Stimulated activated CD8-positive, alpha-beta memory T cell treated with anti-CD3 and anti-CD28 coated beads, Interleukin-15, amount 100 ng/mL, for 24 hours (primary cell): ENCODE measurements around the gene KRTAP22-2.

ENCODE experiments used
- DNase-seq: peaks from one replicate; pipeline ENCODE4 v3.0.0-alpha.2; 2020; ENCODE audit warnings: low read depth

KRTAP22-2 gene

DNA sequence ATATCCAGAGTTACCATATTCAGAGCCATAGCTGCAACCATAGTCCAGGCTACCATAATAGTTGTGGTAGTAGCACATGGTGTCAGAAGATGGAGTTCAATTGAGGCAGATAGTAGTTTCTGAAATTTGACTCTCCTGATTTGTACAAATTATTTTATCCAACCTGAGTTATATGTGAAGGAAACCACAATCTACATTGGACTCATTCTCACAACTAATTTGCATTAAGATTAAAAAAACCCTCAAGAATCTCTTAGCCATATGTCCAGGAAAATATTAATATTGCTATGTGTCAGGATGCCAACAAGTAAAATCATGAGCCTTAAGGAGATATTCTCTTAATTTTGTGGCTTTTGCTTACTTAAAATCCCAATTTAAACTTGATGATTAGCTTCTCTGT, at the start of gene KRTAP22-2:
TSS of gene KRTAP22-2 (minus strand) at position 101 of the 400 bp plus-strand sequence.
- DNase-seq, result no peak

- no peak for DNase-seq
These were observed 48.5 kb upstream of the KRTAP22-2 start for GRCh38 chr21:30638686-30639085.

- no peak for DNase-seq
These were observed 44.7 kb upstream of the KRTAP22-2 start, which contains the start of gene KRTAP20-2 for GRCh38 chr21:30634906-30635305. Gene KRTAP20-2, plus strand, starts transcription at chr21:30635206. Its CDS starts 58 bp downstream, at chr21:30635264.

DNA sequence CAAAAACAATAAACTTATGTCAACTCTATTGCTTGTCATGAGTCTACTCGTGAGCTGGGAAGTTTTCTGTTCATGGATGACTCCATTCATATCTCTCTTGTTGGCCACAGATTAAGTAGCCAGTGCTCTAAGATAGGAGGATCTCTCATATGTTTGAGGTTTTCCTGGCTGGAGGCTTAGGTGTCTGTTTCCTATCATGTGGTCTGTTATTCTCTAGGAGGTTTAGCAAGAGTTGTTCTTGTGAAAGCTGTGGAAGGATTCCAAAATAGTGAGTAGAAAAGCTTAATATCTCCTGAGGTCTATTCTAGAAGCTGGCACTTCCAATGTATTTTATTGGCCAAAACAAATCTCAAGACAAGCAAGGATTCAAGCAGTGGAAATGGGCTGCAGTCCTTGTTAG, 39.0 kb upstream of the KRTAP22-2 start:
- no peak for DNase-seq

DNA sequence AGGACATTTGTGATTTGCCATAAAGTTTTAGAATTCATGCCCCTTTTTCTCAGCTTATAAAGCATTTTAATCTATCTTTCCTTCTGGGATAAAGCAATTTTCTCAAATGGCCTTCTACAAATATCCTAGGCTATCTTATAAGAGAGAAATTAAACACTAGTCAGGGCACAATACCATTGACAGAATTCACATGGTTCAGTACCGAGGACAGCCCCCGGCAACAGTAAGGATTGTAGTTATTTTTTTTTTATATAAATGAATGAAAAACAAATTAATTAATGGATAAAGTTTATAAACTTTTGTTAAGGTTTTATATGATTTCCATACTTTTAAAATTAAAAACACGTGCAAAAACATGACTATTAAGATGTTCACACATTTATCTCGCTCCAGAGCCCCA, 37.9 kb upstream of the KRTAP22-2 start:
- DNase-seq, result no peak

- DNase-seq, result no peak
These were observed 35.4 kb upstream of the KRTAP22-2 start for GRCh38 chr21:30625449-30626165.

- DNase-seq, result no peak
These were observed 33.2 kb upstream of the KRTAP22-2 start for GRCh38 chr21:30623362-30623761.

GRCh38 chr21:30620522-30620921, 30.3 kb upstream of the KRTAP22-2 start, which contains the start of gene KRTAP20-4:
Gene KRTAP20-4, plus strand, starts transcription at chr21:30620627.
- no peak for DNase-seq

GRCh38 chr21:30620080-30620479, 29.9 kb upstream of the KRTAP22-2 start:
- DNase-seq, result no peak

- DNase-seq, result no peak
These were observed 25.9 kb upstream of the KRTAP22-2 start, which contains the start of gene KRTAP20-1 for GRCh38 chr21:30616125-30616524. Gene KRTAP20-1, plus strand, starts transcription at chr21:30616425. Its CDS starts 30 bp downstream, at chr21:30616455.

DNA sequence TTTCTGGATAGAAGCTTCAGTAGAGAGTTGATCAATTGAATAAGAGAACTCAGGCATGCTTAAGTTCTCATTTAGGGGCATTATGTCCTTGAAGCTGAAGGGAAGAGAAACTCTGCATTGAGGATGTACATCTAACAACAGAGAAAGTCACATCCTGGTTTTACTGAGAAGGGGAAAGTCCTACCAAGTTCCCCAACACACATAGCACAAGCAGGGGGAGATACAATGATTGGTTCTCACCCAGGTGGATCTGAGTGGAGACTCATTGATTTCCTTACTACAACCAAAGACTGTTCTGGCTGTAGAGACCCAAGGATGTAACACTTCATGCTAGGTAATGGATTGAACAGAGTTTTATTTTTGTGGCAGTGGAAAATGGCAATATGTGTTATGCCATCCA, 25.0 kb upstream of the KRTAP22-2 start:
- DNase-seq, result no peak

DNA sequence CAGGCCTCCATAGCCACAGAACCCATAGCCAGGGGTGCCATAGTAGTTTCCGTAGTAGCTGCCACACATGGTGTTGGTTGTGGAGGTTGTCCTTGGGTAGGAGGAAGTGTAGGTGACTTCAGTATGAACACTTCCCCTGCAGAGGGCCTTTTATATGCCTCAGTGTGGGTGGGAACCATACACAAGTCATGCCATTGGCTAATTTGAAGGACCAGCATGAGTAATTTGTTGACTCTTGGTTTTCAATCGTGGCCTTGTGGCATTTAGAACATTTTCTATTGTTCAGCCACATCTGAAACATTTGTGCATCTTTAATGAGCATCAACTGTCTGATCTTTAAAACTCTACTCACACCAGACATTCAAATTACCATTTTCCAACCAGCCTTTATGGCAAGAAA, 23.6 kb upstream of the KRTAP22-2 start, which contains the start of gene KRTAP6-1:
TSS of gene KRTAP6-1 (minus strand) at position 95 of the 400 bp plus-strand sequence. CDS start at position 69, 26 bp downstream.
- no peak for DNase-seq

DNA sequence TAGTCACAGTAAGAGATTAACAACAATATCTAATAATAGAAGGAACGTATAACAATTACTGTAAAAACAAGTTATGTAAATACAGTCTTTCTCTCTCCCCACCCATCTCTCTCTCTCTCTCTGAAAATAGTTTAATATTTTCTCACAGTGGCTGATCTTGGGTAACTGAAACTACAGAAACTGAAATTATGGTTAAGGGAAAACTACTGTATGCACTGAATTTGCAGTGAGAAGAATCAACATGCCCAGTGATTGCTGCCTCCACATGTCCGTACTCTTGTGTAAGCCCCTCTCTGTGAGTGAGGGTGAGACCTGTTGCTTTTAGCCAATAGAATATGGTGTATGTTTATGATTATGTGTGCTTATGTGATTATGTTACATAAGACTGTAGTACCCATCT, 21.9 kb upstream of the KRTAP22-2 start:
- DNase-seq, result no peak

DNA sequence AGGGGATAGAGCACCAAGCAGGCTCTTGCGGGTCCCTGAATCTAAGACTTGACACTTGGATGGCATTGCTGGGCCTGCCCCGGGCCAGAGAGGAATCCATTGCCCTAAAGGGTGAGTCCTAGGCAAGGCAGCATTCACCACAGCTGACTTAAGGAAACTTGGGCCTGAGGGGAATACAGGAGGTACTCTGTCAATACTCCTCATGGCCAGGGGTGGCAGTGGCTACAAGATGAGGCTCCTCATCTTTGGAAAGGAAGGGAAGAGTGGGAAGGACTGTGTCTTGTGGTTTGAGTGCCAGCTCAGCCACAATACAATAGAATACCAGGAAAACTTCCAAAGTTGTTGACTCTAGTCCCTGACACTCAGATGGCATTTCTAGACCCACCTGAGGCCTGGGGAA, 15.8 kb upstream of the KRTAP22-2 start:
- no peak for DNase-seq

DNA sequence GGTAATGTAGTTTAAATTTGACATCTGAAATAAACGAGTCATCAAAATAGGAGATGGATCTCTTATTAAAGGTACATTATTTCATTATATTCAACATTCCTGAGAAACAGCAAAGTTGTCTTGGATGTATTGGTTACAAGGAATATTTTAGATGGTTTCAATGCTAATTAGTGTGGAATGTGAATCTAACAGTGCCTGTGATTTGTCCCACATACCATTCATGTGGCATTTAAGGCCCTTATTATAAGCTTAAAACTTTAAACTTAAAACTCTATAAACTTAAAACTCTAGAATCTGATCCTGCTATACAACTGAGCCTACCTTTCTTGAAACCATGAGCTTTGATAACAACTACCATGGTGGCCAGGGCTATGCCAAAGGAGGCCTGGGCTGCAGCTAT, 10.6 kb upstream of the KRTAP22-2 start, which contains the start of gene KRTAP22-1:
TSS of gene KRTAP22-1 (plus strand) at position 301 of the 400 bp plus-strand sequence.
- no peak for DNase-seq

DNA sequence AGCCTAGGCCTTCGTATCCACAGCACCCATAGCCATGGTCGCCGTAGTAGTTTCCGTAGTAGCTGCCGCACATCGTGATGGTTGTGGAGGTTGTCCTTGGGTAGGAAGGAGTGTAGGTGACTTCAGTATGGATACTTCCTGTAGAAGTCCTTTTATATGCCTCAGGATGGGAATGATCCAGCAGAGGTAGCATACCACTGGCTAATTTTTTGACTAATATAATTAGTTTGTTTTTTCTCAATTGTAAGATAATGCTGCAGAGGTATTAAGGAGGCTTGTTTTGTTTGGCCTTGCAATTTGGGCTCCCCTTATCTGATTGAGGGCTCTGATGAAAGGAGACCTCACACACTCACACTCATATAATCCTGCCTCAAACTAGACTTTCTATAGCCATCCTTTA, 8.6 kb upstream of the KRTAP22-2 start, which contains the start of gene KRTAP6-2:
TSS of gene KRTAP6-2 (minus strand) at position 101 of the 400 bp plus-strand sequence. CDS start at position 73, 28 bp downstream.
- DNase-seq, result no peak

DNA sequence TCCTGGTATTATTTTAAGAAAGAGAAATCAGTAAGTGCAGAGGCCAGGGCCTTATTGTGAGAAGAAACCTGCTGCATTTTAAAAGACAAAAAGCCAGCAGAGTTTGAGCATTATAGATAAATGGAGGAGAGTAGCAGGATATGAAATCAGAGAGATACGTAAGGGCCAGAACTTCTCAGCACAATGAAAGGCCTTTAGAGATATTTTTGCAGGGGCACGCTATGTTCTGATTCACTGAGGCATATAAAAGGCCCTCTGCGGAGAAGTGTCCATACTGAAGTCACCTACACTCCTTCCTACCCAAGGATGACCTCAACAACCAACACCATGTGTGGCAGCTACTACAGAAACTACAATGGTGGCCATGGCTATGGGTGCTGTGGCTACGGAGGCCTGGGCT, 1.9 kb upstream of the KRTAP22-2 start, which contains the start of gene KRTAP6-3:
TSS of gene KRTAP6-3 (plus strand) at position 301 of the 400 bp plus-strand sequence. CDS start at position 307, 6 bp downstream.
- no peak for DNase-seq

DNA sequence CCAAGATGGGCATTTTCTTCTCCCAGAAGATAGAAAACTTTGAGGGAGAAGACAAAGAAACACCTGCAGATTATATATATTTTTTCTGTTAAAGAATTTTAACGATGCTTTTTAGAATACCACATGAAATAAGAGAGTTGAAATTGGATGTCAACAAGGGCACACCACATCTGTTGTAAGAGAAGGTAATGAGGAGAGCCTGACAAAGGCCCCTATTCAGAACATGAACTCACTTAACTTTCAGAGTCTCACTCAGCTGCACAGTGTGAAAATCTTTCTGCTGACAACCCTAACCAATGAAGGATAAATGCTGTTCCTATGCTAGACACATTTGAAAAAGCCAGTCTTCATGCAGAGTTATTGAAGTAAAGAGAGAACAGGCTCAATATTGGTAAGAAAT, 7.3 kb downstream of the KRTAP22-2 start:
- no peak for DNase-seq

DNA sequence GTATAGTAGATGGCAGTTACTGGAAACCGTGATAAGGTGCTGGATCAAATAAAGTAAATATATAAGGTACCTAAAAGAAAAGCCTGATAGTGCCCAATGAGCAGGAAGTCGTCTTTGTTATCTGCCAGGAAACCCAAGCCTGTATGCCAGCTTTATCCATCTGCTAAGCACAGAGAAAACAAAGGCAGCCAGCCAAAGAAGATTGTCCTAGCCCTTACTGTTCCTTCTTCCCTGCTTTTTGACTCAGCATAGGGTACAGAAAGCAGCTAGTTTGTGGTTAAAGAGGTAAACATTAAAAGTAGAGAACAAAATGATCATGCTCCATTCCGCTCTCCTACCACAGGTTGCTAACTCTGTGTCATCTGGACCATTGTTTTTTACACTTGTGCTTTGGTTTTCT, 10.1 kb downstream of the KRTAP22-2 start:
- DNase-seq, result no peak

- no peak for DNase-seq
These were observed 10.9 kb downstream of the KRTAP22-2 start for GRCh38 chr21:30579346-30579745.

DNA sequence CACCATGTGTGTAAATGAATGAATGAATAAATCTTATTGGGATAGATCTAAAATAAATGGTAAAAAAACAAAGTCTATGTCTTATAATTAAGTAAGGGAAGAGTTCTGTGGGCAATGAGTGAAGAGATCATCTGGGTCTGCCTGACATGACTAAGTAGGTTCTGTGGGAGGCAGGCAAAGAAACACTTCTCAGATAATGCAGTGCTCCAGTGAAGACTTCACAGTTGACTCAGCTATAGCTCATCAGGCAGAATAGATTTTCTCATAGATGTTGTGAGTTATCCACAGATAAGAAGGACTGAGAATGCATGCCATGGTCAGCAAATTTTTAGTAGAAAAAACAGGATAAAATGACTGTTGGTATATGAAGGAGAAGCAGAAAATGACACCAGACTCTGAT, 12.4 kb downstream of the KRTAP22-2 start:
- DNase-seq, result no peak

- DNase-seq, result no peak
These were observed 22.6 kb downstream of the KRTAP22-2 start for GRCh38 chr21:30567617-30568016.

DNA sequence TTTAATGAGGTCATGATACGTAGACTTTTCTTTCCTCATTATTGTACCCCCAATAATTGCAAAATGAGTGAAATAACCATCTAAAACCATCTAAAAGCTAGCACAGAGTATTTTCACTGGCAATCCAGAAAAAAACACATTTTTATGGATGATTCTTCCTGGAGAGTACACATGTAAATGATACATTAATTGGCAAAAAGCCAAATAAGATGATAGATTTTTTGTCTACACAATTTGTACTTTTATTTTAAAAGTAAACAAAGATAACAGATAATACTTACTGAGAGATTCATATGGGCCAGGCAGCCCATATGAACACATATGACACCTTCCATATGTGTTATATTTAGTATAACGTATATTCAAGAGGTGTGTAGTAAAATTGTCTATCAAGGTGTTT, 26.6 kb downstream of the KRTAP22-2 start:
- no peak for DNase-seq
